HG03457 (cell line): ENCODE measurements around the gene CACNA2D2.

Experiments used
- ATAC-seq: cut with Tn5 transposase; IDR thresholded peaks from one replicate; pipeline ENCODE4 v1.9.1; 2021; ENCODE audit warnings: moderate number of reproducible peaks; ENCODE audit not compliant: unreplicated experiment

Gene CACNA2D2

DNA sequence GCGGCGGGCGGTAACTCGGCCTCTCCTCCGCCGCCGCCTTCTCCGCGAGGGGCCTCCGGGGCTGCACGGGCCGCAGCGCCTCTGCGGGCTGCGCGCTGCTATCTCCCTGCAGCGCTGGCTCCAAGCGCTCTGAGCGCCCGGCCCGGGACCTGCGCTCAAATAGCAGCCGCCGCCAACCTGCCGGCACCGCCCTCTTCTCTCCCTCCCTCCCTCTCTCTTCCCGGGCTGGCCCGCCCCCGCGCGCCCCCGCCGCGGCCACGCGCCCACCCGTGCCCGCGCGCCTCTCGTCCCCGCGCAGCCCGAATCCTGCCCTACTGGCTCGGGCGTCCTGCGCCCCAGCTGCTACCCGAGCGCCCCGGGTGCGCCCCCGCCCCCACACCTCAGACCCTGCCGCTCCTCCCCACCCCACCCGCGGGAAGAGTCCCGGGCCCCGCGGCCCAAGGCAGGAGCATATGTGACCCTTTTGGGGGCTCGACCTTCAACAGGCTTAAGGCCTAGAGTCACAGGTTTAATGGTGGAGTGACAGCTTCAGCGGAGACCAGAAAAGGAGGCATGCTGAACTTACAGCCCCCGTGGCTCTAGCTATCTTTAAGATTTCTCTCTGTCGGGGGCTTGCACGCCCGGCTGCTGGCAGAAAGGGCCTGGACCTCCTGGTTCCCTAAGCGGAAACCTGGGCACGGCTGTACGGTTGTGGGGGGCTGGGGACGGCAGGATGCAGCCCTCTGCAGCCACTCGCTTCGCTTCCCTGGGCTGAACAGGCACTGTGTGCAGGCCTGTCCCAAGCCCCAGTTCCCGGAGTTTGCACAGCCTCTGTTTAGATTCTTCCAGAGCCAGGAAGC lies at the start of gene CACNA2D2:
Gene CACNA2D2 (minus strand): TSS at position 131 of the 839 bp plus-strand sequence. CDS start 211 bp downstream, outside the sequence.
- ATAC-seq: no peak

DNA sequence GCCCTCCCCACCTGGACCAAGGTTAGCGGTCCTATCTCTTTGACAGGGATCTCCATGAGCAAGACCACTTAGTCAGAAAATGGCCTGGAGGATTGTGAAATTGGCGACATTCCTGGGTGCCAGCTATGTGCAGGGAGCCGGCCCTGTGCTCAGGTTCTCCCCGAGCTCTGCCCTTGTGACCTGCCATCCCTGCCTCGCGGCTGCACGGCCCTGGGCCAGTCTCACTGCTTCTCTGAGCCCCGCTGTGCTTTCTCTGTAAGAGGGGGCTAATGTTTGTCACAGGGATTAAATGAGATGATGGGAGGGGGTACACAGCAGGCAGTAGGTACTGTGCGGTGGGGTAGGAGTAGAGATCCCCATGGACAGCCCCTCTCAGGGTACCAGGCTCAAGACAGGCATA lies 49.2 kb upstream of the CACNA2D2 start:
- ATAC-seq: no peak

DNA sequence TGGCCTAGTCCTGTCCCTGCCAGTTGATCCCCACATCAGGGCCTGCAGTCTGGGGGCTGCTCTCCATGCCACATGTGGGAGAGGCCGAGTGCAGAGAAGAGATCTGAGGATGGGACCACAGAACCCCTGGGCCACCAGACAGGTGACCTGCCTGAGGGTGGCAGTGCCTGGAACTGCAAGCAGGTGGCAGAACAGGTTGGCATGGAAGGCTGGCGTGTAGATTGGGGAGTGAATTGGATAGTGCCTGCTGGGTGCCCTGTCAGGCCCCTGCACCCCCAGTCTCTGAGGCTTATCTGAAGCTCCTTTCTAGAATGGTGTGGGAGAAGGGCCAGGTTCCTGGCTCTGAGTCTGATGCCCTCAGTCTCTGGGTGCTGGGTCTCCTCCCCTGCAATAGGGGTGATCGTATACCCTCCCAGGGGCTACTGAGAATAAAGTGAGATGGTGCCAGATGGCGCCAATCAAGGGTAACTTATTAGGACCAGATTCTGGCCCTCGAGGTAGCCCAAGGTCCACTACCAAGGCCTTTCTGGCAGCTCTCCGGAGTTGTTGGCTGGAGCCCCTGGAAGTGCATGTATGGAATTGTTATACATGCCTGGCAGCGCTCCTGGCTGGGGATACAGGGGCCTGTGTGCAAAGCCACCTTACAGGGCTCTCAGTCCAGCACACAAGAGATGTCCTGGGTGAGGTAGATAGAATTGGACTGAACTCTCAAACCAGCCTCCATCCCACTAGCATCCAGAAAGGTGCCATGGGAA lies 48.4 kb upstream of the CACNA2D2 start:
- ATAC-seq: no peak

DNA sequence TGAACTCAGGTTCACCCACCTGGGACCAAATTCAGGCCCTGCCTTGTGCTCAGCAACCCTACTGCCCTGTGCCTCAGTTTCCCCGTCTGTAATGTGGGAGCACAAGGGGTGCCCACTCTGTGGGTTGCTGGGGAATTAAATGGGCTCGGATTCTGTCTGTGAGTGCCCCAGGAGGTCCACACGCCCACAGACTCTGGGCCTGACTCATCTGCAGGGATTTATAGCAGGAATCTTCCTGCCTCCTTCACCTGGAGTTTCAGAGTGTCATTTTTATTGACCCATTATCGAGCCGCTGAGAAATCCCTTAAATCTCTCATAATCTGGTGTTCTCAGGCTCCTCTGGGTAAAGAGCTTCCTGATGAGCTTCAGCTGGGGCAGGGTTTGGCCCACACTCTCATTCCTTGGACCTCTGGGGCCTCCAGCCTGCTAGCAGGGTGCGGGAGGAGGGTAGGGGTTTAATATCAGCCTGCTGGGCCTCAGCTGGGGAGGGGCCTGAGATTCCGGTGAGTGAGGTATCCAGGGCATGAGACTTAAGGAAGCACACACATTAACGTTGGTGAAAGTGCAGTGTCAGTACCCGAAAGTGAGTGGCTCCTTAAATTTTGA lies 47.7 kb upstream of the CACNA2D2 start:
- ATAC-seq: no peak

DNA sequence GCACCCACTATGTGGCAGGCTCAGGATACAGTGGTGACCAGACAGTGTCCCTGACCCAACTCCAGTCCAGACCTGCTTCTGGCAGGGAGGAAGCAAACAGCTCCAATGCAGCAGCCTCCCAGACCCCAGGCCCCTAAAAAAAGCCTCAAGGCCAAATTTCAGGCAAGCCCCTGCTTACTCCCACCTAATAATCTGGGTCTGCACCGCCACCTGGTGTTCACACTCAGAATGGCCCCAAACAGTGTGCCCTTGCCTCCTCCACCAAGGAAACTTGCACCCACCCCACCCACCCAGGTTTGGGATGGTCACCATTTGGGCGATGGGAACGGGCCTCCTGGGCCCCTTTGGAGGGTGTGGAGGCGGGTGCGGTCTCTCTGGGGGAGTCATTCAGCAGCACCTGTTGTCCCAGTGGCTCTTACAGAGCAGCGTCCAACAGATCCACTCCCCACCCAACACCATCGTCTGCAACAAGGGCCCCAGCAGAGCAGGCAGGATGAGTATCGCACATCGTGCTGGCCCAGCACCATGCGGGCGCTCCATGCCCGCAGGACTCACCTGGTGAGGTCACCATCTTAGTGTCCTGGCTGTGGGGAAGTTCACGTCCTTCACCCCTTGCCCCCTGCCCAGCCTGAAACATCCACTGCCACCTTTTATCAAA lies 46.8 kb upstream of the CACNA2D2 start:
- ATAC-seq: no peak

DNA sequence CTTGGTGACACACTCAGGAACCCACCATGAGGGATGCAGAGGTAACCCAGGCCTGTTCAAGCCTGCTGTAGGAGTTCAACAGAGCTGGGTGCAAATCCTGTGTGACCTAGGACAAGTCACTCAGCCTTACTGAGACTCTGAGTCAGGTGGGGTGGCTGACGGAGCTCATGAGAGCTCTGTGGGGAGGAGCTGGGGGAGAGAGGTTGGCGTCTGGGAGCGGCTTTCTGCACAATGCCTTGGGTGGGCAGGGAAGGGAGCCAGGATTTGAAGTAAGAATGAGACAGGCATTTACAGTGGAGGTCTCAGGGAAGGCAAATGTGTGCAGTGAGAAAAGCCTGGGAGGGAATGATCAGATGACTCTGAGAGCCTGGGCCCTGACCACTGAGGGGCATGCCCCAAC lies 45.8 kb upstream of the CACNA2D2 start:
- ATAC-seq: no peak

DNA sequence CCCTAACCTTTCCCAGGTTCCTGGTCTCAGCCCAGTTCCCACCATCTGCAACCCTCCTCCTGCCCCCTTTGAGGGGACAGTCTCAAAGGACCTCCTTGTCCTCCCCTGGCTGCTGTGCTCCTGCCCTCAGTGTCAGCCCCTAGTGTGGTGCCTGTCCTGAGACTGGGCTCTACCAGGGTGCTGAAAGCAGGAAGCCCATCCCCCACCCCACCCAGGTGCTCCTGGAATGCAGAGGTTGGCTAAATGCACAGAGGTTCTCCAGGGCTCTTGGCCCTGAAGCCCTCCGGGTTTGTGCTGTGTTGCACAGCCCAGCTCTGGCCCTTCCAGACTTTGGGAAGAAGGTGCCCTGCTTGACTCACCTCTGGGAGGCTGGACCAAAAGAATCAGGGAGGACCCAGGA lies 42.3 kb upstream of the CACNA2D2 start:
- ATAC-seq: no peak

DNA sequence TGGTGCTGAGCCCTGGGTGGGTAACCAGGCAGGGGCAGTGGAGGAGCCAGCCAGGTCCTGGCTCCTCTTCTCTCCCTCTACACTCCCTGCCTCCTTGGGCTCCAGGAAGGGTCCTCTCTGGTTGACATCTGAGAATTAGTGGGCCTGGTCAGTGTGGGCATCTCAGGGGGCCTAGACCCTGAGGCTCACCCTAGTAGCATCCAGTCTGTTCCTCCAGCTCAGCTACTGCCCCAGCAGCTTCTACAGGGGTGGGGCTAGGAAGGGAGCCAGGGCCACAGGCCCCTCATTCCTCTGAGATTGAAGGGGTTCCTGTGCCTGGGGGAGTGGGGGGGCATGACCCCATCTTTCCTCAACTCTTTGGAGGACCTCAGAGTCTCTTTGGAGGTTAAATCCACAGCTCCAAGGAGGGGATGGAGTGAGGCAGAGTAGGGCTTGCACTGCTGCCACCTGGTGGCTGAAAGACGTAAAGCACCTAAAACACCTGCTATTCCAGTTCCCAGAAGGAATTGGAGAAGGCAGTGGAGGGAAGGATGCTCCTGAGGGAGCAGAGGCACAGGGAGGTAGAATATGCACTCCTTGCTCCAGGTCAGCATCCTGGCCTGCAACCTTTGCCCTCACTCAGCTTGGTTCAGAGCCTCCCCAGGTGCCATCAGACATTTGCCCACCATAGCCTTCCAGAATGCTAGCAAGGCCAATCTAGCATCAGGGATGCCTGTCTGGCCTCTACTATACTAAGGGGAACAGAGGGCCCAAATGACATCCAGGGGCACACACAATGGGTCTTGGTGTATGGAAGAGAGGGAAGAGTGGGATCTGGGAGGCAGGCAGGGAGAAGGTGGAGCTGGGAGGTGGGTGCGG lies 39.0 kb upstream of the CACNA2D2 start:
- ATAC-seq: no peak

DNA sequence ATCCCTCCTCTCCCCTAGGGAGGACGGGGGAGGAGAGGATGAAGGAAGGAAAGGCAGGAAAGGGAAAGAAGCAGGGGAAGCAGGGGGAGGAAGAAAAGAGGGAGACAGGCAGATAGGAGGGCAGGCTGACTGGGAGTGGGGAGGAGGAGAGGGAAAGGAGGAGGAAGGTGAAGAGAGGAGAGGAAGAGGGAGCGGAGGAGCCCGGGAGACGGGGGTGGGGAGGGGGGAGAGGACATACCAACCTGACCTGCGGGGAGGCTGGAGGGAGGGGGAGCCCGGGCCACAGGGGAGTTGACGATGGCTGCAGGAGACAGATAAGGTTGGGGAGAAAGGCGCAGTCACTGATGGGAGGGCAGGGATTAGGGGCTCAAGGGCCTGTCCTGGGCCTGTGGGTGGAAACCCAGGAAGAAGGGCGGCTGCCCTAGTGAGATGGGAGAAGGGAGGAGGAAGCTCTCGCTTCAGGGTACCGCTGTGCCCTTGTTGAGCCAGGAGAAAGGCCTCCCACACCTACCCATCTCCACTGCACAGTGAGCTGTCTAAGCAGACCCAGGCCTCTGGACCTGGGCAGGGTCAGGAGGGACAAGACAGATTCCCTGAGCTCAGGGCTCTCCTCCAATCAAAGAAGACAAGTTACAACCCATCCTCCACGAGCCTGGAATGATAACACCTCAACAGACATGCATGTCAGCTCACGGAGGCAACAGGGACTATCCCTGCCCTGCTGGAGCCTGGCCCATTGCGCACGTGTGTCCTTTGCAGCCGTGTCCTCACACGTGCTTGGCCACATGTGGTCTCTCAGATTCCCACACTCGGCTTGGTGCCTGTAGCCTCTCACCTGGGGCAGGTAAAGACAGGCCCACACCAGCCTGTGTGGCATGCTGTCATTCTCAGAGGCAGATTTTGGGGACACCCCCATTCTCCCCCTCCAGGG lies 36.2 kb upstream of the CACNA2D2 start:
- ATAC-seq: no peak

DNA sequence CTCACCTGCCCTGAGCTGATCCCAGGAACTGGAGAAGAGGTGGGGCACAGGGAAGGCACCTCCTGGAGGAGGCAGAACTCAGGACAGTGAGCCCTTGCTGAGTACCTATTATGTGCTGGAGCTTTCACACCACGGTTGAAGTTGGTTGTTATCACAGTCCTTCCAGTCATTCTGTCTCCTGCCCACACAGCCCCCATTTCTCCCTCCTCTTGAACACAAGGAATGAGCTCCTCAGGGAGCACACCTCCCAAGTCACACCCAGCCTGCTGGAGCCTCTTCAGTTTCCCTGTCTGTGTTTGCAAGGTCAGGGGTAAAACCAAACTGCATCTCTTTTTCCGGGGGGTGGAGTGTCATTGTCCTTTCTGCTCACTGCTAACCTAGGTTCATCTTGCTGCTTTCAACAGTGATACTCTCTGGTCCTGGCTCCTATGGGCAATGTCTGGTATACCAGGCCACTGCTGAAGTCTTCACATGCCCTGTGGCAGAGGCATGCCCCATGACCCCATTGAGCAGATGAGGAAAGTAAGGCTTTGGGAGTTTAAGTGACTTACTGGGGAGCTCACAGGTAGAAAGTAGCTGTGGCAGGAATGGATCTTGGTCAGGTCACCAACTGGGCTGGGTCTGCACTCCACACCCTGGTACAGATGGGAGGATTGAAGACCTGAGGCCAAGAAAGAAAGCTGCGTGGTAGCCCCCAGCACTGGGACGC lies 34.1 kb upstream of the CACNA2D2 start:
- no peak for ATAC-seq

DNA sequence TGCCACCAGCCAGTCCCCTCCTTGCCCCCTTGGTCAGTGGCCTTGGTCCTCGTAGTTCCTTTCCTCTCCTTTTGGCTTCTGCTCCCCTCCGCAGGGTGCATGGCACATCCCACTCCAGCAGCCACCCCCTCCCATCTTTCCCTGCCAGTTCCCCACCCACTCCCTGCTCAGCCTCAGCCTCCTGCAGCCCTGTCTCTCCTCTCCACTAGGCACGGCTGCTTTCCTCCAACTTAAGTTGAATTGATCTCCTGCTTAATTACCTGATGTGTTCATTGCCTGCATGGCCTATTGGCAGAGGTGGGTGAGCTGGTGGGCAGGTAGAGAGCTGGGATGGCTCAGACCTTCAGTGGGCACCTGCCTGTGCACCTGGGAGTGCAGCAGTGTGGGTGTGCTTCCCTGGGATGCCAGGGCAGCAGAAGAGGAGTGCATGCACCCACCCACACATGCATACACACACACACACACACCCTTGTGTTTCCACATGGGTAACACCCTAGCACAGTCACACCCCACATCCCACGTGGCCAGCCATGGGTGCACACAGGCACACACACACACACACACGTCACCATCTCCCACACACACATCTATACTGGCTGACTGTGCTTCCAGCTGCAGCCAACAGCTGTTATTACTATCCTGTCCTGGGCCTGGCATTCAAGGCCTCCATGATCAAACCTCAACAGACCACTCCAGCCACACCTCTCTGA lies 33.2 kb upstream of the CACNA2D2 start:
- ATAC-seq: no peak

DNA sequence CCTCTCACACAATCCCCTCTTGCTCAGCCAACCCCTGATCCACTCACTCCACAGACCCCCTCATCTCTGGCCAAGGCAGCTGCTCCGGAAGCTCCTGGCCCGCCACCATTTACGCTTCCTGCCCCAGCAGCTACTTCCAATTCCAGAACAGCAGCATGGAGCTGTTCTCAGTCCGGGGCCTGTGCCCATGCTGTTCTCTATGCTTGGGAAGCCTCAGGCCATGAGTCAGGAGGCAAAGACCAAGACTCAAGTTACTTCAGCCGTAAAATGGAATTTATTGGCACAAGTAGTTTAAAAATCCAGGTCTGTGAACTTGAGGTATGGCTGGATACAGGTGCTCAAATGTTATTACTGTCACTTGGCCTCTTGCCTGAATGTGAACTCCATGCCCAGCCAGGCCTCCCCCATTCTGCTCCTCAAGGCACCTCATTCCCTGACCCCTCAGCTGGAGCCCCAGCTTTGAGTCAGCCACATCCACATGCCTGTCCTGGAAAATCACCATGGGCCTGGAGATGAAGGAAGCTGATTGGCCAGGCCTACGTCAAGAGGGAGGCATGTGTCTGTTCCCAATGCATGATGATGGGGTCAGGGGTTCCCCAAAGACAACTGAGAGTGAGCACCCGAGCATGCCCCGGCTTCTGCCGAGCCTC lies 31.4 kb upstream of the CACNA2D2 start:
- ATAC-seq: no peak

DNA sequence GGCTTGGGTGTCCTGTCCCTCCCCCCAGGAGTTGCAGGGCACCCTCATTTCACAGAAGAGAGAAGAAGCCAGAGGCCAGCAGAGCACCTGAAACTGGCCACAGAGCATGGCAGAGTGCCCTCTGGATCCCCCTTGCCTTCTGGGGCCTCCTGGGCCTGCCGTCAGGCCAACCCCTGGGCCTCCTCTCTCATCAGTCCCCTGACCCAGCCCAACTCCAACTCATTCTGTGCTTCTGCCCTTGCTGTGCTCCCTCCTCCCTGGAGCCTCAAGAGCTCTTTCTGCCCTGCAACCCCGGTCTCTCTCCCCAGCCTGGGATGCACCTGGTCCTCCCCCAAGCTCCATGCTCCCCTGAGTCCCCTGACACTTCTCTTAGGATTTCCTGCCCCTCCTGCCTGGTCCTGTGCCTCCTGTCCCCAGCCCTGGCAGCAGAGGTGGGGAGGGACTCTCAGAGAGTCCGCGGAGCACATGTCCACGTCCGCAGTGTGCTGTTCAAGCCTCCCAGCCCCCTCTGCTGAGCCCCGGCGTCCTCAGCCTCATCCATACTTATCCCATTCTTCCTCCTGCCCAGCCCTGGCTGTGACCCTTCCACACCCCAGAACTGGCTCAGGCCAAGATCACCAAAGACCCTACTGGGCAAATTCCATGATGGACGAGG lies 30.5 kb upstream of the CACNA2D2 start:
- ATAC-seq: no peak

DNA sequence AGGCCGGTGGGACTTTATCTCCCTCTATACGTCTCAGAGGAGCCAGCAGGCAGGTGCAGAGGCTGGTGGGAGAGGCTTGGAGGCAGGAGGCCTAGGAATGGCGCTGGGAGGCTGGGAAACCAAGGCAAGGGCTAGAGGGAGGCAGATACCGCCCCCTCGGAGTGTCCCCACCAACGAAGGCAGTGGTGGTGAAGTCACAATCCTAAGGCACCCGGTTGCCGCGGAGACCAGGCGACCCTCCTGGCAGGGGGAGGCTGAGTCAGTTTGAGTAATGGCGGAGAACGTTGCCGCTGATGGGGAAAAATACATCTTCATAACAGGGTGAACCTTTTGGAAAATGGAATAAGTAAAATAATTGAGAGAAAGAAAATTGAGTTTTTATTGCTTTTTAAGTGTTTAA lies 29.9 kb upstream of the CACNA2D2 start:
- ATAC-seq: no peak

DNA sequence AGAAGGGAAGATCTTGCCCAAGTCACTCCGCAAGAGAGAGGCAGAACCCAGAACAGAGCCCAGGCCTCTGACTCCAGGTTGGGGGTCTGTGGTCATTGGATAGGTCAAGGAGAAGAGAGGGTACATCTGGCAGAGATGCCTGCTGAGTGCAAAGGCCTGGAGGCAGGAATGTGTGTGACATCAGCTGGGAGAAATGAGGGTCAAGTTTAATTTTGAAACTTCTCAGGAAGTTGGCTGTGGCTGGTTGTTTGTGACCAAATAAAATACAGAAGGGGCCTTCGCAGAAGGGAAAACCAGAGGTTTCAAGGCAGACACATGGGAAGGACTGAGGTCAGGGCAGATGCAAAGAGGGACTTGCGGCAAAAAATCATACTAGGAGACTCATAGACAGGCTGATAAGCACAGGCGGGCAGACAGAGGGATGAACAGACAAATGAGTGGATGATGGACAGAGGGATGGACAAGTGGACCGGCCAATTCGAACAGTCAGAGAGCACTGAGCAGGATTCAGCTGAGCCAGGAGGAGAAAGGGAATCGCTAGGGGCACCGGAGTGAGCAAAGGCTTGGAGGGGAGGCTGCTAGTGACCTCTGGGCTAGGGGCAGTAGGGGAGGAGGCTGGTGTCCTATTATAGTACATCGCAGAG lies 28.8 kb upstream of the CACNA2D2 start:
- ATAC-seq: no peak

DNA sequence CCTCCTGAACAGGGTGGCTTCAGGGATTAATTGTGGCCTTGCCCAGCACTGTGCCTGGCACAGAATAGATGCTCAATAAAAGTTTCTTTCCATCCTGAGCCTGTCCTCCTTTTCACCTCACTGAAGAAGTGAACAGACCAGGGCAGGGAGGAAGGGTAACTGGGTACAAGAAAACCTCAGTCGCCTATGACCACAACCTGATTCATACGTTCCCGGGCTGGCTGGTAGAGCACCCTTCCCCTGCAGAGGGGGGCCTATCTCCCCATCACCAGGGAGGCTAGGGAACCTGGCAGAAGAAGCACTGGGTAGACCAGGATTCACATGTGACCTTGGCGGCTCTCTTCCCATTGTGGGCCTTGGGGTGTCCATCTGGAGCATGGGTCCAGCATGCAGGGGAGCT lies 27.8 kb upstream of the CACNA2D2 start:
- no peak for ATAC-seq
